Ishikawa (cell line): ENCODE results near the gene TRRAP.

Experiments
- CEBPB ChIP-seq: IDR thresholded peaks from 2 replicates; pipeline ENCODE4 v1.6.1; 2012
- CREB1 ChIP-seq: IDR thresholded peaks from 2 replicates; pipeline ENCODE4 v1.6.1; 2012; ENCODE audit warnings: low read depth
- EGR1 ChIP-seq: IDR thresholded peaks from 2 replicates; pipeline ENCODE4 v1.6.1; 2012
- EP300 ChIP-seq: IDR thresholded peaks from 2 replicates; pipeline ENCODE4 v1.6.1; 2012; ENCODE audit warnings: borderline replicate concordance
- FOXM1 ChIP-seq: IDR thresholded peaks from 2 replicates; pipeline ENCODE4 v1.6.1; 2012; ENCODE audit warnings: low read depth, borderline replicate concordance
- NFIC ChIP-seq: IDR thresholded peaks from 2 replicates; pipeline ENCODE4 v1.6.1; 2012
- RAD21 ChIP-seq: IDR thresholded peaks from 2 replicates; pipeline ENCODE4 v1.6.1; 2012; ENCODE audit warnings: low read depth
- TAF1 ChIP-seq: IDR thresholded peaks from 2 replicates; pipeline ENCODE4 v1.6.1; 2012; ENCODE audit warnings: low read depth, mild to moderate bottlenecking
- TCF12 ChIP-seq: IDR thresholded peaks from 2 replicates; pipeline ENCODE4 v1.6.1; 2012; ENCODE audit warnings: low read depth
- TEAD4 ChIP-seq: IDR thresholded peaks from 2 replicates; pipeline ENCODE4 v1.6.1; 2012
- YY1 ChIP-seq: IDR thresholded peaks from 2 replicates; pipeline ENCODE4 v1.6.1; 2012; ENCODE audit warnings: low read depth
- ZBTB7A ChIP-seq: IDR thresholded peaks from 2 replicates; pipeline ENCODE4 v1.6.1; 2012; ENCODE audit warnings: low read depth
- TF ChIP-seq, protein P1 (sequence below): IDR thresholded peaks from 2 replicates; pipeline ENCODE4 v1.6.1; 2012
- TF ChIP-seq, protein P2 (sequence below): IDR thresholded peaks from 2 replicates; pipeline ENCODE4 v1.6.1; 2012
- TF ChIP-seq, protein P3 (sequence below): IDR thresholded peaks from 2 replicates; pipeline ENCODE4 v1.6.1; 2012; ENCODE audit warnings: low read depth, mild to moderate bottlenecking

The TRRAP gene

DNA sequence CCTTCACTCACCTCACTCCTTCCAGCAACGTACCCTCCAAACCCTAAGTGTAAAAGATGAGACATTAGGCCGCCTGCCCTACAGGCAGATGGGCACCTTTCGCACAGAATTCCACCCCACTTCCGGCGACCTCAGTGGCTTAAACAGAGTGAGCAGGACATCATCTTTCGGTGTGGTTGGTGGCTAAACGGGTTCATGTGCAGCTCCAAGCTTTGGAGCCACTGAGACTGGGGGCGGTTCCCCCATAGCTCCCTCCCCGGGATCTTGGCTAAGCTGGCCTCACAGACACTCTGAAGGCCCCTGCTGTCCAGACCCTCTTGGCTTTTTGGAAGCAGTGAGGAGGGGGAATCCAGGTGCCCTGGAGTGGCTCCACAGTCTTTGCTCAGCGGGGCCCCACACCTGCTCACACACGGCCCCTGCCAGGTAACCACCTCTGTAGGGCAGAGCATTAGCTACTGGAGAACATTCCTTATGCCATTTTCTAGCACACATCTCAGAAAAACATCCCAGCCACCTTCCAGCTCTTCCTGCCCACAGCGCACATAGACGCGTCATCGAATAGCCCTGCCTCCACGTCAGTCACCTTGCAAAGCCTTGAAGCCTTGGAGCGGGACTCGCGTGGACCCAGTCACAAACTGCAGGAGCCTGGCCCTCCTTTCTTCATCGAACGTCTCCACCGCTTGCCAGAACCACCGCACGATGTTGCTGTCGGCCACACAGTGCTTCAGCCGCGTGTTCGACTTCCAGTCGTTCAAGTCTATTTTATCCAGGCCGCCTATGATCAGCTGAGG lies 156.8 kb downstream of the TRRAP start:
- TF ChIP-seq CREB1 (no peak), TCF12 (no peak), ZBTB7A (no peak)
- TF ChIP-seq, protein P1, sequence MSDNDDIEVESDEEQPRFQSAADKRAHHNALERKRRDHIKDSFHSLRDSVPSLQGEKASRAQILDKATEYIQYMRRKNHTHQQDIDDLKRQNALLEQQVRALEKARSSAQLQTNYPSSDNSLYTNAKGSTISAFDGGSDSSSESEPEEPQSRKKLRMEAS: no peak

DNA sequence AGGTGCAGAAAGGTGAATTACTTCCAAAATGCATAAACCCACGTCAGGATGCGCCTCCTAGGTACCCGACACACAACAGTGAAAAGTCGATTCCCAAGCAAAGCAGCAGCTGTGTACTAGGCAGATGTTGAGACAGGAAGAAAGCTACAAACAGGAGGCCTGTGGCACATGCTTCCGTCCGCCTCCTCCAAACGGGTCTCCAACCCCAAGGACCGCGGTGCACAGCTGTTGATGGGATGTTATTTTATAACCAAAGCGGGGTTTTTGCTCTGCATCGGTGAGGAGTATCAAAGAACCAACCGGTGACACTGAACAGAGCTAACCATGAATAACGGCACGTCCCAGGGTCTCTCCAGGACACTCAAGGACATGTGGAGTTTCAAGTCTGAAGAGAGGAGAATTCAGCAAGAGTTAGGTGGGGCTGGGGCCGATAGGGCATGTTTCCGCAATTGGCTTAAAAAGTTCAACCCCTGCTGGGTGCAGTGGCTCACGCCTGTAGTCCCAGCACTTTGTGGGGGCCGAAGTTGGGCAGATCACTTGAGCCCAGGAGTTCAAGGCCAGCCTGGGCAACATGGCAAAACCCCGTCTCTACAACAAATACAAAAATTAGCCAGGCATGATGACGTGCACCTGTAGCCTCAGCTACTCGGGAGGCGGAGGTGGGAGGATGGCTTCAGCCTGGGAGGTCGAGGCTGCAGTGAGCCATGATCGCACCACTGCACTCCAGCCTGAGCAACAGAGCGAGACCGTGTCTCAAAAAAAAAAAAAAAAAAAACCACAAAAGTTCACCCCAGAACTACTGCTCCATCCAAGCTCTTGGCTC lies 157.6 kb downstream of the TRRAP start:
- TF ChIP-seq CEBPB (no peak), EP300 (no peak), RAD21 (no peak)

DNA sequence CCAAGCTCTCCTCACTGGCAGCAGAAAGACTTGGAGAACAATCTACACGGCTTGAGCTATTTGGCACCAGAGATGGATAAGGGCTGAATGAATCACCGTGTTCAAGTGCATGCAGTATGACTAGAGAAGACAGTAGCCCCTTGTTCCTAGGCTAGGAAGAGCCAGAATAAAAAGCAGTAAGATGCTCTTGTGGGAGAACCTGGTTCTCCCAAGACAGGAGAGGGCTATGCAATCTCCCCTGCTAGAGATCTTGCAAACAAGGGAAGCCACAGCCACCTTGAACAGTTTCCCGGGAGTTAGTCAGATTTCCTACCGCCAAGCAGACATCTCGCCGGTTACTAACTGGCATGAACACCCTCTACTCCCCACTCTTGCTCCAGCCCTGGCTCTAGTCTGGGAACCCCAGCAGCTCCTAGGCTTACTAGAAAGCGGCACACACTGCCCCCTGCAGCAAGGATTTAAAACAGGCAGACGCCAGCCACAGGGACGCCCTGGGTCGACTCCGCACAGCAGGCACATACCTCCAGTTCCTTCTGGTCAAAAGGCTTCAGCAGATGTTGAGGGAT lies 158.3 kb downstream of the TRRAP start:
- TF ChIP-seq CEBPB (no peak), EGR1 (no peak), RAD21 (no peak; the same call in 1 of the 2 replicates), CREB1 (no peak), EP300 (no peak)
- TF ChIP-seq, protein P2, sequence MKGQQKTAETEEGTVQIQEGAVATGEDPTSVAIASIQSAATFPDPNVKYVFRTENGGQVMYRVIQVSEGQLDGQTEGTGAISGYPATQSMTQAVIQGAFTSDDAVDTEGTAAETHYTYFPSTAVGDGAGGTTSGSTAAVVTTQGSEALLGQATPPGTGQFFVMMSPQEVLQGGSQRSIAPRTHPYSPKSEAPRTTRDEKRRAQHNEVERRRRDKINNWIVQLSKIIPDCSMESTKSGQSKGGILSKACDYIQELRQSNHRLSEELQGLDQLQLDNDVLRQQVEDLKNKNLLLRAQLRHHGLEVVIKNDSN: no peak

DNA sequence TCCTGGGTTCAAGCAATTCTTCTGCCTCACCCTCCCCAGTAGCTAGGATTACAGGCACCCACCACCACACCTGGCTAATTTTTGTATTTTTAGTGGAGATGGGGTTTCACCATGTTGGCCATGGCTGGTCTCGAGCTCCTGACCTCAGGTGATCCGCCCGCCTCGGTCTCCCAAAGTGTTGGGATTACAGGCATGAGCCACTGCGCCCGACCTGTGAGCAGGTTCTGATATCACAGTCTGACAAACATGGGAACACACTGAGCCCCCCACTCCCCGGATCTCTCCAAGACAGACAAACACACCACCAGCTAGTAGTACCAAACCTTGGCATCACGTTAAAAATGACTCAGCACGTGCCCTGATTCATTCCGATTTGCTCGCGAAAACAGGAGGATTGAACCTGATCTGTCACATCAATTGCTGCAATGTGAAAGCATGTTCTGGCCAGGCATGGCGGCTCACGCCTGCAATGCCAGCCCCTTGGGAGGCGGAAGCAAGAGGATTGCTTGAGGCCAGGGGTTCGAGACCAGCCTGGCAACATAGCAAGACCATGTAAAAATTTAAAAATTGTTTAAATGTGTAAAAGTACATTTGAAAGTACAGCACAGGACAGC lies 159.1 kb downstream of the TRRAP start:
- TF ChIP-seq TAF1: no peak
- TF ChIP-seq EGR1: no peak
- TF ChIP-seq CEBPB: no peak
- TF ChIP-seq EP300: no peak
- TF ChIP-seq TCF12: no peak
- TF ChIP-seq, protein P3, sequence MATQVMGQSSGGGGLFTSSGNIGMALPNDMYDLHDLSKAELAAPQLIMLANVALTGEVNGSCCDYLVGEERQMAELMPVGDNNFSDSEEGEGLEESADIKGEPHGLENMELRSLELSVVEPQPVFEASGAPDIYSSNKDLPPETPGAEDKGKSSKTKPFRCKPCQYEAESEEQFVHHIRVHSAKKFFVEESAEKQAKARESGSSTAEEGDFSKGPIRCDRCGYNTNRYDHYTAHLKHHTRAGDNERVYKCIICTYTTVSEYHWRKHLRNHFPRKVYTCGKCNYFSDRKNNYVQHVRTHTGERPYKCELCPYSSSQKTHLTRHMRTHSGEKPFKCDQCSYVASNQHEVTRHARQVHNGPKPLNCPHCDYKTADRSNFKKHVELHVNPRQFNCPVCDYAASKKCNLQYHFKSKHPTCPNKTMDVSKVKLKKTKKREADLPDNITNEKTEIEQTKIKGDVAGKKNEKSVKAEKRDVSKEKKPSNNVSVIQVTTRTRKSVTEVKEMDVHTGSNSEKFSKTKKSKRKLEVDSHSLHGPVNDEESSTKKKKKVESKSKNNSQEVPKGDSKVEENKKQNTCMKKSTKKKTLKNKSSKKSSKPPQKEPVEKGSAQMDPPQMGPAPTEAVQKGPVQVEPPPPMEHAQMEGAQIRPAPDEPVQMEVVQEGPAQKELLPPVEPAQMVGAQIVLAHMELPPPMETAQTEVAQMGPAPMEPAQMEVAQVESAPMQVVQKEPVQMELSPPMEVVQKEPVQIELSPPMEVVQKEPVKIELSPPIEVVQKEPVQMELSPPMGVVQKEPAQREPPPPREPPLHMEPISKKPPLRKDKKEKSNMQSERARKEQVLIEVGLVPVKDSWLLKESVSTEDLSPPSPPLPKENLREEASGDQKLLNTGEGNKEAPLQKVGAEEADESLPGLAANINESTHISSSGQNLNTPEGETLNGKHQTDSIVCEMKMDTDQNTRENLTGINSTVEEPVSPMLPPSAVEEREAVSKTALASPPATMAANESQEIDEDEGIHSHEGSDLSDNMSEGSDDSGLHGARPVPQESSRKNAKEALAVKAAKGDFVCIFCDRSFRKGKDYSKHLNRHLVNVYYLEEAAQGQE: no peak
- no peak for TF ChIP-seq ZBTB7A
- TF ChIP-seq TEAD4: no peak
- TF ChIP-seq, protein P2: no peak
- TF ChIP-seq NFIC: no peak
- no peak for TF ChIP-seq YY1
- TF ChIP-seq RAD21: no peak
- TF ChIP-seq, protein P1: no peak
- TF ChIP-seq CREB1: no peak
- TF ChIP-seq FOXM1: no peak

DNA sequence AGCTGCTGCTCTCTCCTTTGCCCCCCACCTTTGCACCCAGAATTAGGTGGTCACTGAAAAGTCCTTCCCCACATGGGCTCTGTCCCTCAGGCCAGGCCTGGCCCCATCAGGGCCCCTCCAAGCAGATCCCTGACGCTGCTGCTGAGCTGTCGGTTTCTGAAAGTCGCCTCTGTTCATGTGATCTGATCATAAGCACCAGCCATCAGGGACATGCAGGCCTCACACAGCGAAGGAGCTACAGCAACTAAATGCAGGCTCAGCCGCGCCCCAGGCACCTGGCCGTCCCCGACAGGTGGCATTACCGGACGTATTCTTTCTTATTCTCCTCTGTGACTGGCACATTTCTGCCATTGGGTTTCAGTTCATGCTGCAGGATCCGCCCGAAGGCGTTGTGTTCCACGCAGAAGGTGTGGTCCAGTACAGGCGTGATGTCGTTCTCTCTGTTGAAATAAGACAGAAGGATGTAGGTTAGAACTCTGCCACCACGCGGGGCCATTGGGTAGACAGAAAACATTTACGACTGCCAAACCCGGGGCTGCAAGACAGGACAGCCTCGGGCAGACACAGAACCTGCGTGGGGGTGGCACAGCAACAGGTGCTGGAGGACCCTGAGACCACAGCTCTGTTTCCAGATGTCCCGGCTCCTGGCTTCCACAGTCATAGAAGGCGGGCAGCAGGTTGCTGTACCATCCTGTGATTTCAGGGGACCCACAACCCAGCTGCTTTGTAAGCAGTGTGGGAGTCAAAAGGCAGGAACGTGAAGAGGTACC lies 159.9 kb downstream of the TRRAP start:
- TF ChIP-seq, protein P2: no peak
- TF ChIP-seq TAF1 (no peak), EGR1 (no peak), RAD21 (no peak), TCF12 (no peak), CREB1 (no peak), CEBPB (no peak), TEAD4 (no peak), YY1 (no peak), ZBTB7A (no peak), NFIC (no peak), FOXM1 (no peak), EP300 (no peak)
- TF ChIP-seq, protein P1: no peak
- TF ChIP-seq, protein P3: no peak
